ENCODE results near the gene WNT9A.

Gene WNT9A

DNA sequence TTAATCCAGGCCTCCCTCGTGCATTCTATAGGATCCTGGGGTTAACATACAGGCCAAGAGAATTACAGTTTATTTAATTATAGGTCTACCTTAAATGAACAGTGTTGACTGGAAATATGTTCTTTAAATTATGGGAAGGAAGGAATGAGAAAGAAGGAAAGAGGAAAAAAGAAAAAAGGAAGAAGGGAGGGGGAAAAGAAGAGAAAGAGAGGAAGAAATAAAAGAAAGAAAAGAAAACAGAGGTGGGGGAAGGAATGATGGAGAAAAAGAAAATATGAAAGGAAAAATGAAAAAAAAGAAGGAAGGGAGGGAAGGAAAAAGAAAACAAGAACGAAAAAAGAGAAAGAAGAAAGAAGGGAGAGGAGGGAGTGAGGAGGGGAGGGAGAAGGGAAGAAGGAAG, 38.5 kb downstream of the WNT9A start:
- peaks cover 2% of the 10 kb centered on the region for H3K27me3 ChIP-seq (ENCODE audit: control insufficient read depth, insufficient read depth, low read length)
- H3K4me3 ChIP-seq (ENCODE audit: low read length), result no peak overlapping the region
- H3K4me2 ChIP-seq (ENCODE audit: low read length), result no peak overlapping the region
- H3K9me3 ChIP-seq (replicated peaks; ENCODE audit: low read length), result no peaks in the 10 kb centered on the region
- no peak overlapping the region for H3K9ac ChIP-seq (ENCODE audit: low read depth, low read length)
- no peaks in the 10 kb centered on the region for H3K36me3 ChIP-seq (ENCODE audit: insufficient read depth, low read length)
- no peaks in the 10 kb centered on the region for H3K4me1 ChIP-seq (ENCODE audit: control insufficient read depth, insufficient read depth, low read length)

DNA sequence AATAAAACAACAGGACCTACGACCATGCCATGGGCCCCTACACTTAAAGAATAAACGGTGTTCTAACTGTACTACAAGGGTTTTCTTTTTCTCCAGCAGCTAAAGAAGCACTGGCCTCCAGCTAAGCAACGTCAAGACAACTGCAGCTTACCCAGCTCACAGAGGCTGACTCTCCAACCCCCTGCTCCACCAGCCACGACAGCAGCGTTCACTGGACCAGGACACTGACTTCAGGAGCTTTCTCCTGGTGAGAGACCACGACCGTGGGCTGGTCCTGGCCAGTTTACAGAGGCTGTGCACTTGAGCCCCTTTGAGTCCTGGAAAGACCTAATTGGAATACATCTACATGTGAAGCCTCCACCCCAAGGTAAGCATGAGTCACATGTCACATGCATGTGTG, 39.4 kb downstream of the WNT9A start:
- Histone ChIP-seq H3K36me3 (ENCODE audit: insufficient read depth, low read length) (no peaks in the 10 kb centered on the region), H3K4me3 (ENCODE audit: low read length) (no peak overlapping the region), H3K9me3 (replicated peaks; ENCODE audit: low read length) (no peaks in the 10 kb centered on the region)

GRCh38 chr1:227907439-227908015, 40.2 kb downstream of the WNT9A start:
- Histone ChIP-seq H3K27me3 (ENCODE audit: control insufficient read depth, insufficient read depth, low read length) (peaks cover 2% of the 10 kb centered on the region), H3K4me2 (ENCODE audit: low read length) (no peak overlapping the region)

More for the DNA sequence above, 39.4 kb downstream of the WNT9A start:
- no peak overlapping the region for H3K9ac ChIP-seq (ENCODE audit: low read depth, low read length)
- peaks cover 2% of the 10 kb centered on the region for H3K27me3 ChIP-seq (ENCODE audit: control insufficient read depth, insufficient read depth, low read length)
- H3K4me2 ChIP-seq (ENCODE audit: low read length), result no peak overlapping the region
- H3K4me1 ChIP-seq (ENCODE audit: control insufficient read depth, insufficient read depth, low read length), result no peaks in the 10 kb centered on the region

GRCh38 chr1:227906550-227907071, 41.1 kb downstream of the WNT9A start:
- Histone ChIP-seq H3K36me3 (ENCODE audit: insufficient read depth, low read length) (no peaks in the 10 kb centered on the region), H3K9ac (ENCODE audit: low read depth, low read length) (no peak overlapping the region), H3K9me3 (replicated peaks; ENCODE audit: low read length) (no peaks in the 10 kb centered on the region), H3K27me3 (ENCODE audit: control insufficient read depth, insufficient read depth, low read length) (peaks cover 2% of the 10 kb centered on the region), H3K4me3 (ENCODE audit: low read length) (no peak overlapping the region), H3K4me1 (ENCODE audit: control insufficient read depth, insufficient read depth, low read length) (no peaks in the 10 kb centered on the region), H3K4me2 (ENCODE audit: low read length) (no peak overlapping the region)

More at GRCh38 chr1:227907439-227908015, 40.2 kb downstream of the WNT9A start:
- H3K36me3 ChIP-seq (ENCODE audit: insufficient read depth, low read length), result no peaks in the 10 kb centered on the region
- H3K4me1 ChIP-seq (ENCODE audit: control insufficient read depth, insufficient read depth, low read length), result no peaks in the 10 kb centered on the region
- no peaks in the 10 kb centered on the region for H3K9me3 ChIP-seq (replicated peaks; ENCODE audit: low read length)
- no peak overlapping the region for H3K9ac ChIP-seq (ENCODE audit: low read depth, low read length)
- no peak overlapping the region for H3K4me3 ChIP-seq (ENCODE audit: low read length)

GRCh38 chr1:227905573-227906487, 41.9 kb downstream of the WNT9A start:
- no peak overlapping the region for H3K4me3 ChIP-seq (ENCODE audit: low read length)
- H3K9ac ChIP-seq (ENCODE audit: low read depth, low read length), result no peak overlapping the region
- peaks cover 2% of the 10 kb centered on the region for H3K27me3 ChIP-seq (ENCODE audit: control insufficient read depth, insufficient read depth, low read length)
- no peaks in the 10 kb centered on the region for H3K36me3 ChIP-seq (ENCODE audit: insufficient read depth, low read length)
- no peaks in the 10 kb centered on the region for H3K4me1 ChIP-seq (ENCODE audit: control insufficient read depth, insufficient read depth, low read length)
- no peaks in the 10 kb centered on the region for H3K9me3 ChIP-seq (replicated peaks; ENCODE audit: low read length)
- H3K4me2 ChIP-seq (ENCODE audit: low read length), result no peak overlapping the region

DNA sequence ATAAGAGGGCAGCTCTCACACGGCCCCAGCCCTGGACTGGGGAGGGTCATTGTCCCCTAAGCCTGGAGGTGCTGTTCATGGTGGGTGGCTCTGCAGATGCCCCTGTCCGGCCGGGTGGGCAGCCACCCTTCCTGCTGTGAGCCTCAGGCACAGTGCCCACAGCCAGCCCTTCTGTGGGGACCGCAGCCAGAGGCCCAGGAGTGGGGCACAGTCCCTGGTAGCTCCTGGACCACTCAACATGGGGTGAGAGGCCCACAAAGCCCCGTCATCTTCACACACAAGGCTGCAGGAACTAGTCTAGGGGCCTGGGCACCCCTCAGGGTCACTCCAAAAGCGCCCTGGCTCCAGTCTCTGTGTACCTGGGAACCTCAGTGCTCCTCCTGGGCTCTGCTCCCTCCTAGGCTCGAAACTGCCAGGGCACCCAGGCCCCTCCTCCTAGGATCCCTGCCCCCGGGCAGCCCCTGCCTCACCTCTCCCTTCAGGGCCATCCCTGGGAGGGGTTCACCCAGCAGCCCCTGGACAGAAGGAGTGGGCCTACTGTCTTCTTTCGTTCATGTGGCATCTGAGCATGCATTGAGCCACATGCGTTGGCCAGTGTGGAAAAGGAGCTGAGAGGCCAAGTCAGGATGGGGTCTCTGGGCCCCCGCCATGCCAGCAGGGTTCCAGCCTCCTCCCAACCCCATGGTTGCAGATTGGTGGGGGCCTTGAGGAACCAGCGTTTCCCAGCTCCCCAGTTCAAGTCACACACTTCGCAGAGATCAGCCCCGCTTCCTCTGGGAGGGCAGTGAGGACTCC, 43.0 kb downstream of the WNT9A start:
- Histone ChIP-seq H3K36me3 (ENCODE audit: insufficient read depth, low read length) (no peaks in the 10 kb centered on the region), H3K9me3 (replicated peaks; ENCODE audit: low read length) (no peaks in the 10 kb centered on the region), H3K27me3 (ENCODE audit: control insufficient read depth, insufficient read depth, low read length) (peaks cover 2% of the 10 kb centered on the region), H3K9ac (ENCODE audit: low read depth, low read length) (no peak overlapping the region), H3K4me3 (ENCODE audit: low read length) (no peak overlapping the region), H3K4me2 (ENCODE audit: low read length) (no peak overlapping the region), H3K4me1 (ENCODE audit: control insufficient read depth, insufficient read depth, low read length) (no peaks in the 10 kb centered on the region)

- H3K4me3 ChIP-seq (ENCODE audit: low read length), result no peak overlapping the region
- H3K9ac ChIP-seq (ENCODE audit: low read depth, low read length), result no peak overlapping the region
- H3K27me3 ChIP-seq (ENCODE audit: control insufficient read depth, insufficient read depth, low read length), result peaks cover 2% of the 10 kb centered on the region
- H3K9me3 ChIP-seq (replicated peaks; ENCODE audit: low read length), result no peaks in the 10 kb centered on the region
- H3K4me1 ChIP-seq (ENCODE audit: control insufficient read depth, insufficient read depth, low read length), result no peaks in the 10 kb centered on the region
- no peaks in the 10 kb centered on the region for H3K36me3 ChIP-seq (ENCODE audit: insufficient read depth, low read length)
- H3K4me2 ChIP-seq (ENCODE audit: low read length), result no peak overlapping the region
Observed at GRCh38 chr1:227903614-227904501, 43.9 kb downstream of the WNT9A start.

DNA sequence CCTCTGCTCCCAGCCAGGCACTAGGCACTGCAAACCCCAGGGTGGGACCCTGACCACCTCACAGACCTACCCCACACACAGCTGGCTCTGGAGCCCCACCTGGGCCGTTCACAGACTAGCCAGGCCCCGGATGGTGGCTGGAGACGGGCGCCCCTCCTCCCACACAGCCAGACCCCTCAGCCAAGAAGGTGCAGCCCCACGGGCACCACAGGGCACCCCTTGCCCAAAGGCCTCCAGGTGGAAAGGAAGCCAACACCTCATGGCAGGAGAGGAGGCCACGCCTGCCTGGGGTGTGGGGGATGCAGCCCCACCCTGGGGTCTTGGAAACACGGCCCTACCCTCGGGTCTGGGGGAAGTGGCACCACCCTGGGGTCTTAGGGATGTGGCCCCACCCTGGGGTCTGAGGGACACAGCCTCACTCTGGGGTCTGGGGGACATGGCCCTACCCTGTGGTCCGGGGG, 44.6 kb downstream of the WNT9A start:
- Histone ChIP-seq H3K27me3 (ENCODE audit: control insufficient read depth, insufficient read depth, low read length) (peaks cover 2% of the 10 kb centered on the region), H3K9me3 (replicated peaks; ENCODE audit: low read length) (no peaks in the 10 kb centered on the region), H3K4me1 (ENCODE audit: control insufficient read depth, insufficient read depth, low read length) (no peaks in the 10 kb centered on the region), H3K4me3 (ENCODE audit: low read length) (no peak overlapping the region), H3K36me3 (ENCODE audit: insufficient read depth, low read length) (no peaks in the 10 kb centered on the region), H3K4me2 (ENCODE audit: low read length) (no peak overlapping the region), H3K9ac (ENCODE audit: low read depth, low read length) (no peak overlapping the region)

DNA sequence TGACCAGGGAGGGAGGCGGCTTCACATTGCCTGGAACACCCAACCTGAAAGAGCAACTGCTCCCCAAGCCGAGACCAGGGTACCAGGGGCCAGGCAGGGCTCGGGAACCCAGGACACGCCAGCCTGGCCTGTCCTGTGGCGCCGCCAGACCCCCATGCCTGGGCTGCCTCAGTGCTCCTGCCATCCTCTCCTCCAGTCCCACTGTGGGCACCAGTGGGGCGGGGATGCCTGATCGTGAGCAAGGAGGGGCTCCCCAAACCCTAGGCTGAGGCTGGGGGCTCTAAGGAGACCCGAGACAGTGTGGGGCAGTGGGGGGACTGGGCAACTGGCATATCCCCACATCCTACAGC, 45.1 kb downstream of the WNT9A start:
- no peaks in the 10 kb centered on the region for H3K36me3 ChIP-seq (ENCODE audit: insufficient read depth, low read length)
- no peak overlapping the region for H3K9ac ChIP-seq (ENCODE audit: low read depth, low read length)
- no peaks in the 10 kb centered on the region for H3K9me3 ChIP-seq (replicated peaks; ENCODE audit: low read length)
- no peaks in the 10 kb centered on the region for H3K4me1 ChIP-seq (ENCODE audit: control insufficient read depth, insufficient read depth, low read length)
- no peak overlapping the region for H3K4me2 ChIP-seq (ENCODE audit: low read length)
- no peak overlapping the region for H3K4me3 ChIP-seq (ENCODE audit: low read length)
- peaks cover 2% of the 10 kb centered on the region for H3K27me3 ChIP-seq (ENCODE audit: control insufficient read depth, insufficient read depth, low read length)

GRCh38 chr1:227901906-227902640, 45.7 kb downstream of the WNT9A start:
- Histone ChIP-seq H3K9me3 (replicated peaks; ENCODE audit: low read length) (no peaks in the 10 kb centered on the region), H3K4me1 (ENCODE audit: control insufficient read depth, insufficient read depth, low read length) (no peaks in the 10 kb centered on the region), H3K27me3 (ENCODE audit: control insufficient read depth, insufficient read depth, low read length) (no peaks in the 10 kb centered on the region), H3K4me2 (ENCODE audit: low read length) (no peak overlapping the region), H3K36me3 (ENCODE audit: insufficient read depth, low read length) (no peaks in the 10 kb centered on the region), H3K9ac (ENCODE audit: low read depth, low read length) (no peak overlapping the region), H3K4me3 (ENCODE audit: low read length) (no peak overlapping the region)

Data from skeletal muscle satellite cell (primary cell).